ENCODE results near the gene TRIM47. TPM values are rescaled to one million over a fixed set of nuclear protein-coding genes. Genes with fewer than 3 reads are reported as not detected.

Gene TRIM47
- total and polyA plus RNA-seq, 2 of the 13 experiments (the other 11 are each of a cell fraction or from before 2014, with no cell fraction given) = 33.5 to 82.0 TPM

DNA sequence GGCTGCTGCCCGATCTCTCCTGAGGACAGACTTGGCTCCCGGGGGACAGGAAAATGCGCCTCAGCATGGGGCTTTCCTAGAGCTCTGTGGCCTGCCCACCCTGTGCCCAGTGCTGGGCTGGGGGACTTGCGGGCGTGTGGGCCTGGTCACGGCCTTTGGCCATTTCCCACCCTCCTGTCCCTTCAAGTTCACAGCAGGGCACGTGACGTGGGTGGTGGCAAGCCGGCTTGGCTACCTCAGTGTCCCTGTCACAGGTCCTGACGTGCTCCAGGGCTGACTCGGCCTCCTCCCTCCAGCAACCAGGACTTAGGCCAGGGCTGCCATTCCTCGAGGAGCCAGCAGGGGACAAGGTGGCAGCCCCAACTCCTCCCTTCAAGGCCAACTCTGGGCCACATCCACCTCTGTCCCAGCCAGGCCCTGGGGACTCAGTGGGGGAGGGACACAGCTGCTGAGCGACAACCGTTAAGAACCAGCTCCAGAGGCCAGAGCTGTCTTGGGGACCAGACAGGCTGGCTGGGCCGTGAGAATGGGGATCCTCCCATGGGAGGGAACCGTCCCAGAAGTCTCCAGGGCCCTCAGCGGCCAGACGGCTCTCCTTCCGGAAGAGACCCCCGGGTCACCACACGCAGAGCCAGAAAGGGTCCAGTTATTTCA lies 33.2 kb downstream of the TRIM47 start (continued):
- TF ChIP-seq ZNF709 (CRISPR knock-in tag; IDR thresholded peaks at IDR 0.05) = no peak
- TF ChIP-seq ZNF251 (CRISPR knock-in tag; IDR thresholded peaks at IDR 0.05) = no peak
- no peak for TF ChIP-seq ZNF562 (CRISPR knock-in tag; IDR thresholded peaks at IDR 0.05; ENCODE audit: borderline replicate concordance)
- TF ChIP-seq, protein P1, sequence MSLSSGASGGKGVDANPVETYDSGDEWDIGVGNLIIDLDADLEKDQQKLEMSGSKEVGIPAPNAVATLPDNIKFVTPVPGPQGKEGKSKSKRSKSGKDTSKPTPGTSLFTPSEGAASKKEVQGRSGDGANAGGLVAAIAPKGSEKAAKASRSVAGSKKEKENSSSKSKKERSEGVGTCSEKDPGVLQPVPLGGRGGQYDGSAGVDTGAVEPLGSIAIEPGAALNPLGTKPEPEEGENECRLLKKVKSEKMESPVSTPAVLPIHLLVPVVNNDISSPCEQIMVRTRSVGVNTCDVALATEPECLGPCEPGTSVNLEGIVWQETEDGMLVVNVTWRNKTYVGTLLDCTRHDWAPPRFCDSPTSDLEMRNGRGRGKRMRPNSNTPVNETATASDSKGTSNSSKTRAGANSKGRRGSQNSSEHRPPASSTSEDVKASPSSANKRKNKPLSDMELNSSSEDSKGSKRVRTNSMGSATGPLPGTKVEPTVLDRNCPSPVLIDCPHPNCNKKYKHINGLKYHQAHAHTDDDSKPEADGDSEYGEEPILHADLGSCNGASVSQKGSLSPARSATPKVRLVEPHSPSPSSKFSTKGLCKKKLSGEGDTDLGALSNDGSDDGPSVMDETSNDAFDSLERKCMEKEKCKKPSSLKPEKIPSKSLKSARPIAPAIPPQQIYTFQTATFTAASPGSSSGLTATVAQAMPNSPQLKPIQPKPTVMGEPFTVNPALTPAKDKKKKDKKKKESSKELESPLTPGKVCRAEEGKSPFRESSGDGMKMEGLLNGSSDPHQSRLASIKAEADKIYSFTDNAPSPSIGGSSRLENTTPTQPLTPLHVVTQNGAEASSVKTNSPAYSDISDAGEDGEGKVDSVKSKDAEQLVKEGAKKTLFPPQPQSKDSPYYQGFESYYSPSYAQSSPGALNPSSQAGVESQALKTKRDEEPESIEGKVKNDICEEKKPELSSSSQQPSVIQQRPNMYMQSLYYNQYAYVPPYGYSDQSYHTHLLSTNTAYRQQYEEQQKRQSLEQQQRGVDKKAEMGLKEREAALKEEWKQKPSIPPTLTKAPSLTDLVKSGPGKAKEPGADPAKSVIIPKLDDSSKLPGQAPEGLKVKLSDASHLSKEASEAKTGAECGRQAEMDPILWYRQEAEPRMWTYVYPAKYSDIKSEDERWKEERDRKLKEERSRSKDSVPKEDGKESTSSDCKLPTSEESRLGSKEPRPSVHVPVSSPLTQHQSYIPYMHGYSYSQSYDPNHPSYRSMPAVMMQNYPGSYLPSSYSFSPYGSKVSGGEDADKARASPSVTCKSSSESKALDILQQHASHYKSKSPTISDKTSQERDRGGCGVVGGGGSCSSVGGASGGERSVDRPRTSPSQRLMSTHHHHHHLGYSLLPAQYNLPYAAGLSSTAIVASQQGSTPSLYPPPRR (CRISPR knock-in tag; IDR thresholded peaks at IDR 0.05; ENCODE audit: borderline replicate concordance) = 0 out of 2 replicates have a peak, but pooled peaks have one; percentile 33
- TF ChIP-seq ZNF44 (CRISPR knock-in tag; IDR thresholded peaks at IDR 0.05) = no peak
- TF ChIP-seq NR3C1 (CRISPR knock-in tag; IDR thresholded peaks at IDR 0.05) = no peak
- TF ChIP-seq JUNB (CRISPR knock-in tag; IDR thresholded peaks at IDR 0.05; ENCODE audit: borderline replicate concordance) = no peak
- no peak for TF ChIP-seq KLF15 (CRISPR knock-in tag; IDR thresholded peaks at IDR 0.05; ENCODE audit: borderline replicate concordance)
- TF ChIP-seq NAIF1 (CRISPR knock-in tag; IDR thresholded peaks at IDR 0.05; ENCODE audit: borderline replicate concordance) = no peak
- TF ChIP-seq PCBP2 (optimal IDR thresholded peaks at IDR 0.05; ENCODE audit: low read depth, low read length, poor library complexity, severe bottlenecking) = no peak
- 0 out of 2 replicates have a peak, but pooled peaks have one; percentile 4 for TF ChIP-seq SMAD1 (CRISPR knock-in tag; IDR thresholded peaks at IDR 0.05; ENCODE audit: borderline replicate concordance, low read depth)
- TF ChIP-seq AKAP8 (CRISPR knock-in tag; IDR thresholded peaks at IDR 0.05) = peak; percentile 97
- TF ChIP-seq, protein P2, sequence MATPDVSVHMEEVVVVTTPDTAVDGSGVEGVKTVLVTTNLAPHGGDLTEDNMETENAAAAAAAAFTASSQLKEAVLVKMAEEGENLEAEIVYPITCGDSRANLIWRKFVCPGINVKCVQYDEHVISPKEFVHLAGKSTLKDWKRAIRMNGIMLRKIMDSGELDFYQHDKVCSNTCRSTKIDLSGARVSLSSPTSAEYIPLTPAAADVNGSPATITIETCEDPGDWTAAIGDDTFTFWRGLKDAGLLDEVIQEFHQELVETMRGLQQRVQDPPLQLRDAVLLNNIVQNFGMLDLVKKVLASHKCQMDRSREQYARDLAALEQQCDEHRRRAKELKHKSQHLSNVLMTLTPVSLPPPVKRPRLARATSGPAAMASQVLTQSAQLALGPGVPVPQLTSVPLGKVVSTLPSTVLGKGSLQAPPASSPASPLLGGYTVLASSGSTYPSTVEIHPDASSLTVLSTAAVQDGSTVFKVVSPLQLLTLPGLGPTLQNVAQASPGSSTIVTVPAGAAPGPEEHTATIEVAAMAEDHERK (CRISPR knock-in tag; IDR thresholded peaks at IDR 0.05; ENCODE audit: low read depth) = no peak
- no peak for TF ChIP-seq ZNF136 (CRISPR knock-in tag; IDR thresholded peaks at IDR 0.05; ENCODE audit: low read depth)
- TF ChIP-seq, protein P3, sequence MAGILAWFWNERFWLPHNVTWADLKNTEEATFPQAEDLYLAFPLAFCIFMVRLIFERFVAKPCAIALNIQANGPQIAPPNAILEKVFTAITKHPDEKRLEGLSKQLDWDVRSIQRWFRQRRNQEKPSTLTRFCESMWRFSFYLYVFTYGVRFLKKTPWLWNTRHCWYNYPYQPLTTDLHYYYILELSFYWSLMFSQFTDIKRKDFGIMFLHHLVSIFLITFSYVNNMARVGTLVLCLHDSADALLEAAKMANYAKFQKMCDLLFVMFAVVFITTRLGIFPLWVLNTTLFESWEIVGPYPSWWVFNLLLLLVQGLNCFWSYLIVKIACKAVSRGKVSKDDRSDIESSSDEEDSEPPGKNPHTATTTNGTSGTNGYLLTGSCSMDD (CRISPR knock-in tag; IDR thresholded peaks at IDR 0.05) = no peak
- 0 out of 2 replicates have a peak, but pooled peaks have one; percentile 48 for TF ChIP-seq DNMT1 (CRISPR knock-in tag; IDR thresholded peaks at IDR 0.05)
- no peak for TF ChIP-seq ZNF784 (CRISPR knock-in tag; IDR thresholded peaks at IDR 0.05; ENCODE audit: borderline replicate concordance)
- TF ChIP-seq, protein P4, sequence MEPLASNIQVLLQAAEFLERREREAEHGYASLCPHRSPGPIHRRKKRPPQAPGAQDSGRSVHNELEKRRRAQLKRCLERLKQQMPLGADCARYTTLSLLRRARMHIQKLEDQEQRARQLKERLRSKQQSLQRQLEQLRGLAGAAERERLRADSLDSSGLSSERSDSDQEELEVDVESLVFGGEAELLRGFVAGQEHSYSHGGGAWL (CRISPR knock-in tag; IDR thresholded peaks at IDR 0.05) = peak; percentile 81
- TF ChIP-seq ZFP1 (CRISPR knock-in tag; IDR thresholded peaks at IDR 0.05) = 0 out of 2 replicates have a peak, but pooled peaks have one; percentile 16

All from HepG2 (cell line).